ENCODE data around the gene SLC22A23.

Gene SLC22A23

DNA sequence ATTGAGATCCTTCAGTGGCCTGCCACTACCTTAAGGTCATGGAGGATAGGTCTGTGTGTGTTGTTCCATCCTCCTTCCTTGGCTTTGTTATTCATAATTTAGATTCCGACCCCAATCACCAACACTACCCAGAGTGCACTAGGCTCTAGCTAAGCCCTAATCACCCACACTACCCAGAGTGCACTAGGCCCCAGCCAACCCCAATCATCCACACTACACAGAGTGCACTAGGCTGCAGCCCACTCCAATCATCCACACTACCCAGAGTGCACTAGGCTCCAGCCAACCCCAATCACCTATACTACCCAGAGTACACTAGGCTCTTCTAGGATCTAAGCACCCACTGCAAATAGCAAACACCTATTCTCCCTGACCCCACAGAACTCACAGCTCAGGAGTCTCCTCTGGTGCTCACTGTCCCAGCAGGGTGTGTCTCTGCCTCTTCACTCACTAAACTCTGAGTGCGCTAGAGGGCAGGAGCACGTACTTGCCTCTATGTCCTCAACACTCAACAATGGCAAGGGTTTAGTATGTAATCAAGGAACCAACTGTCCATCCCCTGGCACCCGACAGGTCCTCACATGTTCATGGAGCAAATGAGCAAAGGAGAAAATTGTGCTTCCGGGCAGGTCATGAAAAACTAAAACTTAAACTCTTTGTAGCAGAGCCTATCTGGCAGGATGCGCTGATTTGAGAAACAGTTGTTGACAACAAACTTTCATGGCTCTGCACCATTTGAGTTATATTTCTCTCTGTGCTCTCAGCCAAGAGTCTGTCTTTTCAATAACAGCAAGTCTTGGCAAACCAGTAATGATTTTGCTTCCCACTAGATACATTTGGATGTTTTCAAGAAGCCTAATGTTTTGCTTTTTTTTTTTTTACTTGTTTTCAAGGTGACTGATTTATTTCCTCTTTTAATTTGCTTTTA lies 54.3 kb downstream of the SLC22A23 start:
- TF ChIP-seq, protein P1, sequence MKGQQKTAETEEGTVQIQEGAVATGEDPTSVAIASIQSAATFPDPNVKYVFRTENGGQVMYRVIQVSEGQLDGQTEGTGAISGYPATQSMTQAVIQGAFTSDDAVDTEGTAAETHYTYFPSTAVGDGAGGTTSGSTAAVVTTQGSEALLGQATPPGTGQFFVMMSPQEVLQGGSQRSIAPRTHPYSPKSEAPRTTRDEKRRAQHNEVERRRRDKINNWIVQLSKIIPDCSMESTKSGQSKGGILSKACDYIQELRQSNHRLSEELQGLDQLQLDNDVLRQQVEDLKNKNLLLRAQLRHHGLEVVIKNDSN (IDR thresholded peaks at IDR 0.05) = no peak
- TF ChIP-seq FOXM1 (IDR thresholded peaks at IDR 0.05; ENCODE audit: borderline replicate concordance, low read depth) = no peak
- TF ChIP-seq YY1 (IDR thresholded peaks at IDR 0.05; ENCODE audit: low read depth) = no peak
- TF ChIP-seq, protein P2, sequence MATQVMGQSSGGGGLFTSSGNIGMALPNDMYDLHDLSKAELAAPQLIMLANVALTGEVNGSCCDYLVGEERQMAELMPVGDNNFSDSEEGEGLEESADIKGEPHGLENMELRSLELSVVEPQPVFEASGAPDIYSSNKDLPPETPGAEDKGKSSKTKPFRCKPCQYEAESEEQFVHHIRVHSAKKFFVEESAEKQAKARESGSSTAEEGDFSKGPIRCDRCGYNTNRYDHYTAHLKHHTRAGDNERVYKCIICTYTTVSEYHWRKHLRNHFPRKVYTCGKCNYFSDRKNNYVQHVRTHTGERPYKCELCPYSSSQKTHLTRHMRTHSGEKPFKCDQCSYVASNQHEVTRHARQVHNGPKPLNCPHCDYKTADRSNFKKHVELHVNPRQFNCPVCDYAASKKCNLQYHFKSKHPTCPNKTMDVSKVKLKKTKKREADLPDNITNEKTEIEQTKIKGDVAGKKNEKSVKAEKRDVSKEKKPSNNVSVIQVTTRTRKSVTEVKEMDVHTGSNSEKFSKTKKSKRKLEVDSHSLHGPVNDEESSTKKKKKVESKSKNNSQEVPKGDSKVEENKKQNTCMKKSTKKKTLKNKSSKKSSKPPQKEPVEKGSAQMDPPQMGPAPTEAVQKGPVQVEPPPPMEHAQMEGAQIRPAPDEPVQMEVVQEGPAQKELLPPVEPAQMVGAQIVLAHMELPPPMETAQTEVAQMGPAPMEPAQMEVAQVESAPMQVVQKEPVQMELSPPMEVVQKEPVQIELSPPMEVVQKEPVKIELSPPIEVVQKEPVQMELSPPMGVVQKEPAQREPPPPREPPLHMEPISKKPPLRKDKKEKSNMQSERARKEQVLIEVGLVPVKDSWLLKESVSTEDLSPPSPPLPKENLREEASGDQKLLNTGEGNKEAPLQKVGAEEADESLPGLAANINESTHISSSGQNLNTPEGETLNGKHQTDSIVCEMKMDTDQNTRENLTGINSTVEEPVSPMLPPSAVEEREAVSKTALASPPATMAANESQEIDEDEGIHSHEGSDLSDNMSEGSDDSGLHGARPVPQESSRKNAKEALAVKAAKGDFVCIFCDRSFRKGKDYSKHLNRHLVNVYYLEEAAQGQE (IDR thresholded peaks at IDR 0.05; ENCODE audit: low read depth) = no peak
- TF ChIP-seq ZBTB7A (IDR thresholded peaks at IDR 0.05; ENCODE audit: low read depth) = no peak
- no peak for TF ChIP-seq TEAD4 (IDR thresholded peaks at IDR 0.05)

DNA sequence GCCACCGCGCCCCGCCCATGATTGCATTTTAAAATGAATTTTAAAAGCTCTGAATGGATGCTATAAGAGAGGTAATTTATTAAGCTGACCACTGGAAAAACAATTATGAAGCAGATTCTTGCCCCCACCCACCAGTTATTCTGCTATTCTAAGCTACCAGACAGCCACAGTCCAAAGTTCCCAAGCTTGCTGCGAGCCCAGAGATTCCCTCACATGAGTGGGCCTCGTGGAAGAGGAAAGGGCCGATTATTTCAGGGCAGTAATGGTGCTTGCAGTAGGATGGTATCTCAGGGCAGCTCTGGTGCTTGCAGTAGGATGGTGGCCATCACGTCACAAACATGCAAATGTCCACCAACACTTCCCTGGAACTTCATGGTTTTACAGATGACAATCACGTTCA lies 56.7 kb downstream of the SLC22A23 start:
- TF ChIP-seq, protein P2 (IDR thresholded peaks at IDR 0.05; ENCODE audit: low read depth) = no peak
- no peak for TF ChIP-seq TCF12 (IDR thresholded peaks at IDR 0.05; ENCODE audit: low read depth)
- TF ChIP-seq CEBPB (IDR thresholded peaks at IDR 0.05) = no peak
- no peak for TF ChIP-seq EGR1 (IDR thresholded peaks at IDR 0.05)
- no peak for TF ChIP-seq CREB1 (IDR thresholded peaks at IDR 0.05; ENCODE audit: low read depth)
- no peak for TF ChIP-seq YY1 (IDR thresholded peaks at IDR 0.05; ENCODE audit: low read depth)
- no peak for TF ChIP-seq EP300 (IDR thresholded peaks at IDR 0.05; ENCODE audit: borderline replicate concordance)
- no peak for TF ChIP-seq FOXM1 (IDR thresholded peaks at IDR 0.05; ENCODE audit: borderline replicate concordance, low read depth)
- TF ChIP-seq TAF1 (IDR thresholded peaks at IDR 0.05; ENCODE audit: low read depth) = no peak
- TF ChIP-seq, protein P1 (IDR thresholded peaks at IDR 0.05) = no peak
- no peak for TF ChIP-seq RAD21 (IDR thresholded peaks at IDR 0.05; ENCODE audit: low read depth)
- TF ChIP-seq, protein P3, sequence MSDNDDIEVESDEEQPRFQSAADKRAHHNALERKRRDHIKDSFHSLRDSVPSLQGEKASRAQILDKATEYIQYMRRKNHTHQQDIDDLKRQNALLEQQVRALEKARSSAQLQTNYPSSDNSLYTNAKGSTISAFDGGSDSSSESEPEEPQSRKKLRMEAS (IDR thresholded peaks at IDR 0.05) = no peak
- no peak for TF ChIP-seq TEAD4 (IDR thresholded peaks at IDR 0.05)

DNA sequence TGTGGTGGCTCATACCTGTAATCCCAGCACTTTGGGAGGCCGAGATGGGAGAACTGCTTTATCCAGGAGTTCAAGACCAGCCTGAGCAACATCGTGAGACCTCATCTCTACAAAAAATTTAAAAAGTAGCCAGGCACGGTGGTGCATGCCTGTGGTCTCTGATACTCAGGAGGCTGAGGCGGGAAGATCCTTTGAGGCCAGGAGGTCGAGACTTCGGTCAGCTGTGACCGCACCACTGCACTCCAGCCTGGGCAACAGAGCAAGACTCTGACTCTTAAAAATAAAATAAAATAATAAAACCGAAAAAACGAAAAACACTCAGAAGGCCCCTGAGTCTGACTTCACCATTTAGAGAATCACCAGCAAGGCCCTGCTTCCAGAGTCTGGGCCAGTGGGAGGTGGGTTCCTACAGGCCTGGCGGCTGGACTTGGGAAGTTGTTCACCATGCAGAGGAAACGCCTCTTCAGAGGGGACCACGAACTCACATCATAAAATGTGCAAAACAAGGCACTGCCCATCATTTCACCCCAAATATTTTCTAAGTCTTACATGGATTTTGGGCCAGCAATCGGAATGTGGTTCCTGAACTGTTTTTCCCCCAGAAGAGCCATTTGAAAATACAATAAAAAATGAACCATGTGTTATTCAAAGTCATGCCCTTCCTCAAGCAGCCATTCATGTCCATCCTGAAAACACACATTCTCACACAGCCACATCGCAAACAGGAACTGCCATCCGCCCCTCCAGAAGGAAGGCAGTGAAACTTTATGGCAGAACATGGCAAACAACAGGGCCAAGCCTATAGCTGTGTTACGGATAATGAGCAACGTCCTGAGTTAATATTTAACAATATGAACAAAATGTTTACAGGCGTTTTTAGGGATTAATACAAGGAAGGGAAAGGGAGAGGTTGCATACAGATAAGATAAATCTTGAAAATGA lies 57.8 kb downstream of the SLC22A23 start:
- TF ChIP-seq YY1 (IDR thresholded peaks at IDR 0.05; ENCODE audit: low read depth) (no peak), TCF12 (IDR thresholded peaks at IDR 0.05; ENCODE audit: low read depth) (no peak), CEBPB (IDR thresholded peaks at IDR 0.05) (no peak), RAD21 (IDR thresholded peaks at IDR 0.05; ENCODE audit: low read depth) (no peak), EGR1 (IDR thresholded peaks at IDR 0.05) (no peak), NFIC (IDR thresholded peaks at IDR 0.05) (no peak)
- TF ChIP-seq, protein P1 (IDR thresholded peaks at IDR 0.05) = no peak

DNA sequence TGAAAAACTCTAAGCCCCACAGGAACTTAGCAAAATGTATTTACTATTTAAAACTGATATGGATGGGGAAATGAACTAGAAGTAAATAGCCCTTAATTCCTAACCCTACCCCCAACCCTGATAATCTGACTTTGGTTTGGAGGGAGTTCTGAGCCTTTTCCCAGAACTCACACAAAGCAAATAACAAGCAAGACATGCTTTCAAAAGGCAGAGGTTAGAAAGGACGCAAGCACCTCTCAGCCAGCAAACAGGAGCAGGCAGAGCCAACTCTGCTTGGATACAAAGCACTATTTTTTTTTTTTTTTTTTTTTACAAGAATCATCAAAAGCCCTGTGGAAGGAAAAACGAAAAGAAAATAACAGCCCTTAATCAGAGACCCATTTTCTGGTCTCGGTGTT lies 58.7 kb downstream of the SLC22A23 start:
- TF ChIP-seq, protein P1 (IDR thresholded peaks at IDR 0.05) = no peak
- TF ChIP-seq TCF12 (IDR thresholded peaks at IDR 0.05; ENCODE audit: low read depth) = no peak
- no peak for TF ChIP-seq CEBPB (IDR thresholded peaks at IDR 0.05)
- no peak for TF ChIP-seq EP300 (IDR thresholded peaks at IDR 0.05; ENCODE audit: borderline replicate concordance)
- no peak for TF ChIP-seq TEAD4 (IDR thresholded peaks at IDR 0.05)
- no peak for TF ChIP-seq YY1 (IDR thresholded peaks at IDR 0.05; ENCODE audit: low read depth)
- TF ChIP-seq NFIC (IDR thresholded peaks at IDR 0.05) = no peak
- no peak for TF ChIP-seq TAF1 (IDR thresholded peaks at IDR 0.05; ENCODE audit: low read depth)
- no peak for TF ChIP-seq EGR1 (IDR thresholded peaks at IDR 0.05)
- TF ChIP-seq FOXM1 (IDR thresholded peaks at IDR 0.05; ENCODE audit: borderline replicate concordance, low read depth) = no peak
- no peak for TF ChIP-seq CREB1 (IDR thresholded peaks at IDR 0.05; ENCODE audit: low read depth)
- TF ChIP-seq RAD21 (IDR thresholded peaks at IDR 0.05; ENCODE audit: low read depth) = no peak
- TF ChIP-seq, protein P3 (IDR thresholded peaks at IDR 0.05) = no peak
- TF ChIP-seq, protein P2 (IDR thresholded peaks at IDR 0.05; ENCODE audit: low read depth) = no peak
- TF ChIP-seq ZBTB7A (IDR thresholded peaks at IDR 0.05; ENCODE audit: low read depth) = no peak
